ENCODE results near the gene ATF5.
"Not testable (repeated sequence)": the region's sequence is repeated elsewhere in the genome, so short reads cannot be mapped to it uniquely, and the experiment has no call there.

The ATF5 gene

GRCh38 chr19:49938662-49939061 lies 9.7 kb downstream of the ATF5 start:
- H3K4me3 ChIP-seq (ENCODE audit: low read depth, low read length): no peak overlapping the region
- DNase-seq (ENCODE audit: low read depth, low spot score): no peak
- CTCF ChIA-PET: interaction anchor here (1.1 to 6.5 kb wide), 12 partner anchors 11 to 668 kb away, joined by 3 to 72 read pairs (median 10); partner anchors contain the start of gene SIGLEC11
- POLR2A ChIA-PET: no interaction called here
- TF ChIP-seq CTCF (IDR thresholded peaks at IDR 0.05; ENCODE audit: insufficient read depth, low read length, missing control alignments): no peak

- no peak overlapping the region for H3K4me3 ChIP-seq (ENCODE audit: low read depth, low read length)
- TF ChIP-seq CTCF (IDR thresholded peaks at IDR 0.05; ENCODE audit: insufficient read depth, low read length, missing control alignments): no peak
- POLR2A ChIA-PET: no interaction called here
- CTCF ChIA-PET: interaction anchor here (1.1 to 6.5 kb wide), 5 partner anchors 14 to 196 kb away, joined by 3 to 72 read pairs (median 22); no protein-coding TSS in a partner anchor
- no peak for DNase-seq (ENCODE audit: low read depth, low spot score)
Measured at GRCh38 chr19:49939721-49940481, 10.9 kb downstream of the ATF5 start.

GRCh38 chr19:49940482-49940791 lies 11.4 kb downstream of the ATF5 start:
- no peak for DNase-seq (ENCODE audit: low read depth, low spot score)
- ChIA-PET CTCF (interaction anchor here (0.8 to 2.0 kb wide), 2 partner anchors 14 to 196 kb away, joined by 3 to 6 read pairs; no protein-coding TSS in a partner anchor), POLR2A (no interaction called here)
- no peak overlapping the region for H3K4me3 ChIP-seq (ENCODE audit: low read depth, low read length)
- no peak for TF ChIP-seq CTCF (IDR thresholded peaks at IDR 0.05; ENCODE audit: insufficient read depth, low read length, missing control alignments)

- POLR2A ChIA-PET; H3K4me3 ChIP-seq (ENCODE audit: low read depth, low read length); DNase-seq (ENCODE audit: low read depth, low spot score): not testable (repeated sequence)
- CTCF ChIA-PET: interaction anchor here (1.1 kb wide), 1 partner anchor 7 kb away, joined by 4 read pairs; no protein-coding TSS in a partner anchor
Measured at GRCh38 chr19:49944567-49944966, 15.6 kb downstream of the ATF5 start.

- CTCF ChIA-PET: interaction anchor here (1.2 kb wide), 1 partner anchor 189 kb away, joined by 3 read pairs; no protein-coding TSS in a partner anchor
- POLR2A ChIA-PET: no interaction called here
- TF ChIP-seq CTCF (IDR thresholded peaks at IDR 0.05; ENCODE audit: insufficient read depth, low read length, missing control alignments): no peak
Measured at GRCh38 chr19:49946415-49946814, 17.4 kb downstream of the ATF5 start.

GRCh38 chr19:49949742-49950589 lies 21.0 kb downstream of the ATF5 start:
- ChIA-PET CTCF (interaction anchor here (3.5 kb wide), 1 partner anchor 12 kb away, joined by 32 read pairs; no protein-coding TSS in a partner anchor), POLR2A (no interaction called here)
- DNase-seq (ENCODE audit: low read depth, low spot score): no peak
- H3K4me3 ChIP-seq (ENCODE audit: low read depth, low read length): no peak overlapping the region
- TF ChIP-seq CTCF (IDR thresholded peaks at IDR 0.05; ENCODE audit: insufficient read depth, low read length, missing control alignments): no peak

More at GRCh38 chr19:49946415-49946814, 17.4 kb downstream of the ATF5 start:
- H3K4me3 ChIP-seq (ENCODE audit: low read depth, low read length): no peak overlapping the region
- DNase-seq (ENCODE audit: low read depth, low spot score): no peak

Data from AG04449 (cell line).